Endothelial cell of umbilical vein (primary cell): ENCODE data around the gene FAM228B. TPM values are rescaled to one million over a fixed set of nuclear protein-coding genes. Genes with fewer than 3 reads are reported as not detected.

ENCODE experiments used
- BruUV-seq: library from RNA; stranded (reverse); fragments of 400-500 nt; replicated peaks from 2 replicates; lab custom pipeline; 2021; lab: Mats Ljungman, UMichigan
- CTCF ChIA-PET: fragments of 300-600, 350-600 bp; sonication (Branson Sonifier 250); formaldehyde crosslinking; loops from one replicate; lab custom pipeline; 2021; ENCODE audit warnings: antibody characterized with exemption, inconsistent platforms; lab: Charles Lee
- POLR2A ChIA-PET: fragments of 300-600, 350-600 bp; sonication (Branson Sonifier 250); formaldehyde crosslinking; loops from one replicate; lab custom pipeline; 2021; ENCODE audit warnings: antibody characterized with exemption, inconsistent platforms; lab: Charles Lee
- DNase-seq: peaks from one replicate; pipeline ENCODE4 v3.0.0-alpha.2; 2011; ENCODE audit warnings: low read depth, low spot score
- FAIRE-seq: peaks from 2 replicates; lab custom pipeline; 2011; peaks lifted over from hg19 to GRCh38; lab: Jason Lieb, UNC
- H2AFZ ChIP-seq: 2 replicates; pipeline ENCODE4 v1.6.0; 2012; ENCODE audit warnings: low read depth, low read length, control low read depth, inconsistent platforms
- H3K27ac ChIP-seq: 2 replicates; pipeline ENCODE4 v1.5.1; 2011; ENCODE audit warnings: low read depth, mild to moderate bottlenecking, control low read depth, low read length, moderate library complexity; ENCODE audit not compliant: insufficient read depth
- H3K27me3 ChIP-seq, 2 experiments: 2 replicates each; pipeline versions ENCODE4 v1.6.0 to v1.6.1; 2011; ENCODE audit warnings: low read length in 2 of 2, mixed read lengths in 1 of 2; ENCODE audit not compliant: control insufficient read depth in 2 of 2, insufficient read depth in 2 of 2
- H3K36me3 ChIP-seq, 2 experiments: 2 replicates in 1 of 2; 3 replicates in 1 of 2; pipeline ENCODE4 v1.5.1; 2011; ENCODE audit warnings: low read length in 2 of 2, mild to moderate bottlenecking in 1 of 2, moderate library complexity in 1 of 2; ENCODE audit not compliant: control insufficient read depth in 2 of 2, insufficient read depth in 2 of 2; ENCODE audit errors: extremely low read depth in 1 of 2
- H3K4me1 ChIP-seq: 3 replicates; pipeline ENCODE4 v1.5.1; 2011; ENCODE audit warnings: mild to moderate bottlenecking, low read length; ENCODE audit not compliant: control insufficient read depth, insufficient read depth; ENCODE audit errors: extremely low read depth
- H3K4me2 ChIP-seq: 2 replicates; pipeline ENCODE4 v1.6.1; 2011; ENCODE audit warnings: low read length, control low read depth, mixed read lengths; ENCODE audit not compliant: insufficient read depth
- H3K4me3 ChIP-seq, 3 experiments: fragments of 200-600 bp in 1 of 3; sonication (generic), shearing (Covaris generic) in 1 of 3; replicated peaks in 1 of 3; 2 replicates each; pipeline ENCODE4 v1.5.1; 2011 to 2016; ENCODE audit warnings: control low read depth in 3 of 3, low read length in 3 of 3, mild to moderate bottlenecking in 2 of 3, inconsistent platforms in 1 of 3, low read depth in 1 of 3, moderate library complexity in 1 of 3; ENCODE audit not compliant: insufficient read depth in 1 of 3
- H3K79me2 ChIP-seq: 2 replicates; pipeline ENCODE4 v1.6.0; 2012; ENCODE audit warnings: low read length, inconsistent platforms; ENCODE audit not compliant: control insufficient read depth, insufficient read depth
- H3K9ac ChIP-seq: replicated peaks from 2 replicates; pipeline ENCODE3; 2011; ENCODE audit warnings: low read length, control low read depth; ENCODE audit not compliant: insufficient read depth; ENCODE audit errors: extremely low read depth
- H3K9me1 ChIP-seq: replicated peaks from 3 replicates; pipeline ENCODE4 v1.6.0; 2011; ENCODE audit warnings: mild to moderate bottlenecking, low read length; ENCODE audit not compliant: control insufficient read depth, insufficient read depth; ENCODE audit errors: extremely low read depth
- H3K9me3 ChIP-seq: replicated peaks from 2 replicates; pipeline ENCODE4 v1.5.1; 2012; ENCODE audit warnings: low read length, inconsistent platforms; ENCODE audit not compliant: control insufficient read depth, insufficient read depth
- H4K20me1 ChIP-seq: replicated peaks from 2 replicates; pipeline ENCODE3; 2011; ENCODE audit warnings: mild to moderate bottlenecking, low read length; ENCODE audit not compliant: control insufficient read depth, insufficient read depth; ENCODE audit errors: extremely low read depth
- EZH2 ChIP-seq: IDR thresholded peaks from 2 replicates; pipeline ENCODE4 v1.6.1; 2012; ENCODE audit warnings: borderline replicate concordance, low read depth, mild to moderate bottlenecking, moderate library complexity, low read length, inconsistent platforms; ENCODE audit not compliant: severe bottlenecking
- FOS ChIP-seq: IDR thresholded peaks from 2 replicates; pipeline ENCODE4 v1.6.1; 2011; ENCODE audit warnings: mild to moderate bottlenecking, low read length, moderate library complexity, borderline replicate concordance; ENCODE audit not compliant: insufficient read depth
- GATA2 ChIP-seq: IDR thresholded peaks from 2 replicates; pipeline ENCODE4 v1.7.0; 2011; ENCODE audit warnings: low read depth, mild to moderate bottlenecking, moderate library complexity, mixed read lengths, low read length; ENCODE audit not compliant: insufficient read length, insufficient read depth
- JUN ChIP-seq: IDR thresholded peaks from 2 replicates; pipeline ENCODE4 v1.6.1; 2011; ENCODE audit warnings: borderline replicate concordance, low read depth; ENCODE audit not compliant: insufficient read length, insufficient read depth
- MYC ChIP-seq: IDR thresholded peaks from one replicate; pipeline ENCODE4 v1.6.1; 2011; ENCODE audit warnings: mild to moderate bottlenecking, low read depth, low read length
- POLR2AphosphoS5 ChIP-seq: IDR thresholded peaks from 2 replicates; pipeline ENCODE4 v1.6.1; 2012; ENCODE audit warnings: low read depth, mild to moderate bottlenecking, control low read depth, low read length, moderate library complexity; ENCODE audit not compliant: insufficient read depth
- dilution Hi-C: fragments of 300-500 bp; cut with MboI; formaldehyde crosslinking; loops from one replicate; pipeline ENCODE4 v1.15.0; 2019; ENCODE audit warnings: low sequenced_read_pairs; ENCODE audit not compliant: extremely low pct_ligation_motif_present
- intact Hi-C: fragments of 100-400 bp; cut with micrococcal nuclease; formaldehyde crosslinking; loops from one replicate; pipeline ENCODE4 v1.10.0; 2022
- polyA plus RNA-seq, 4 experiments: library from polyadenylated mRNA; depleted of rRNA in 3 of 4; stranded (reverse) in 3 of 4; unstranded in 1 of 4; fragments of >200 nt; gene quantifications; 2 replicates each; pipeline versions ENCODE4 v1.2.1 to v1.2.3, GENCODE V29; 2011 to 2012; ENCODE audit warnings: missing spikeins in 1 of 4
- total RNA-seq: library from RNA; stranded (reverse); gene quantifications from 2 replicates; pipeline ENCODE4 v1.2.3, GENCODE V29; 2021

The FAM228B gene
- total and polyA plus RNA-seq, 2 donors (not counting 3 experiments of a cell fraction or from before 2014, with no cell fraction given): 1.6 to 11.9 TPM

DNA sequence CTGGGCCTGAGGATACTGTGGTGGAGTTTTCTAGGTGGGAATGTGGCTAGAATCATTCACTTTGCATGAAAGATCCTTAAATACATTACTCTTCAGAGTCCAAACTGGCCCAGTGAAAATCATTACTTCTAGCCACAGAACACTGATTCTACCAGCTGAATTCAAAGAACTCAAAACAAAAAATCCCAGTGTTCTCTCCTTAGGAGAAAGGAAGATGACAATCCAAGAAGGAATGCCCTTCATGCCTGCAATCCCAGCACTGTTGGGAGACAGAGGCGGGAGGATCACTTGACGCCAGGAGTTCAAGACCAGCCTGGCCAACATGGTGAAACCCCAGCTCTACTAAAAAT is 86.8 kb downstream of the FAM228B start:
- TF ChIP-seq POLR2AphosphoS5: no peak
- TF ChIP-seq JUN: no peak
- no peak for TF ChIP-seq EZH2
- TF ChIP-seq FOS: no peak
- TF ChIP-seq GATA2: no peak
- no peak for TF ChIP-seq MYC
- no peak for FAIRE-seq
- H3K4me1 ChIP-seq: no peaks in the 10 kb centered on the region
- H3K27me3 ChIP-seq: no peaks in the 10 kb centered on the region
- no peak overlapping the region for H3K4me2 ChIP-seq
- dilution Hi-C loops: no loop called here
- ChIA-PET CTCF (interaction anchor here (0.9 kb wide), 1 partner anchor 283 kb away, joined by 4 read pairs; the partner anchor contains the start of gene ATAD2B), POLR2A (no interaction called here)
- H3K27ac ChIP-seq: no peak overlapping the region
- no peak overlapping the region for H3K9ac ChIP-seq
- H3K9me1 ChIP-seq: no peaks in the 10 kb centered on the region
- no peak overlapping the region for H3K4me3 ChIP-seq
- intact Hi-C loops: no loop called here
- H2AFZ ChIP-seq: no peak overlapping the region
- peaks cover 6 to 46% of the 10 kb centered on the region in 2 experiments for H3K36me3 ChIP-seq
- no peak for DNase-seq
- H3K9me3 ChIP-seq: no peaks in the 10 kb centered on the region
- H4K20me1 ChIP-seq: no peaks in the 10 kb centered on the region
- BruUV-seq: no TSS peak
- no peaks in the 10 kb centered on the region for H3K79me2 ChIP-seq

DNA sequence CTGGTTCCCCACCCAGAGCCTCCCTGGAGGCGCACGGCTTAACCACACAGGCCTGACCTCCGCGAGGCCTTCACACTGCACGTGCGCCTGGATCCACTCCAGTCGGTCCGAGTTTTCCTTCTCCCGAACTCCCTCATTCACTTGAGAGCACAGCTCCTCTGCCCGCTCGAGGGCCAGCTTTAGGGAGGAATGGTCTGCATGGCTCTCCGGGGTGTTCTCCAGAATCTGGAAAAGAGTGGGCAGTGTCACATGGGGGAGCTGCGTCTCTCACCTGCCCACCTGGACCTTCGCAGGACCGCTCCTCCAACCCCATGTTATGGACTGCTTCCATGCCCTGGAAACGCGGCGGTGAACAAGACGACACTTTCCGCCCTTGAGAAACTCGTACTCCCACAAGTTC is 87.5 kb downstream of the FAM228B start:
- Histone ChIP-seq H3K27ac (no peak overlapping the region), H4K20me1 (no peaks in the 10 kb centered on the region), H3K4me1 (no peaks in the 10 kb centered on the region), H3K9ac (no peak overlapping the region), H2AFZ (no peak overlapping the region), H3K9me1 (no peaks in the 10 kb centered on the region), H3K4me3 (no peak overlapping the region), H3K36me3 (peaks cover 6 to 42% of the 10 kb centered on the region in 2 experiments), H3K27me3 (no peaks in the 10 kb centered on the region), H3K79me2 (no peaks in the 10 kb centered on the region), H3K9me3 (no peaks in the 10 kb centered on the region), H3K4me2 (no peak overlapping the region)
- no TSS peak for BruUV-seq
- DNase-seq: no peak
- TF ChIP-seq EZH2: no peak
- no peak for TF ChIP-seq POLR2AphosphoS5
- FAIRE-seq: no peak
- intact Hi-C loops (no loop called here), dilution Hi-C loops (no loop called here)
- ChIA-PET CTCF (interaction anchor here (0.9 kb wide), 1 partner anchor 284 kb away, joined by 4 read pairs; the partner anchor contains the start of gene ATAD2B), POLR2A (no interaction called here)
